ENCODE data around the gene PITPNC1. TPM values are rescaled to one million over a fixed set of nuclear protein-coding genes. Genes with fewer than 3 reads are reported as not detected.

The PITPNC1 gene
- polyA plus RNA-seq, 1 of the 3 experiments (the other 2 are of a cell fraction), result 18.4 TPM

DNA sequence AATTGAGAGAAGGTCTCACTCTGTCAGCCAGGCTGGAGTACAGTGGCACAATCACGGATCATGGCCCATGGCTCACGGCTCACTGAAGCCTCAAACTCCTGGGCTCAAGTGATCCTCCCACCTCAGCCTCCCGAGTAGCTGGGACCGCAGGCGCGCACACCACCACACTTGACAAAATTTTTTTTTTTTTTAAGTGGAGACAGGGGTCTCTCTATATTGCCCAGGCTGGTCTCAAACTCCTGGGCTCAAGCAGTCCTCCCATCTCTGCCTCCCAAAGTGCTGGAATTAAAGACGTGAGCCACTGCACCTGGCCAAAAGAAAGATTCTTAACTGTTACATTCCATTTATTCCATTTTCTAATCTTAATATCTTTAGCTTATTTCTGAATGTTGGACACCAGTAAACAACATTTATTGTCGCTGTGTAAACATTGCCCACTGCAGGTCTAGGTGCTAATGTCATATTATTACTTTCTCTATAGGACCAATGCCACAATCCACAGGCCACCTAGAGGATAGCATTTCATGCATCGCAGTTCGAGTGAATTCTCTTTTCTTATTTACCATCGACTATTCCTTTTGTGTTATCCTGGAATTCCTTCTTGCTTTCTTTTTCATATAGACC, 123.7 kb downstream of the PITPNC1 start:
- Histone ChIP-seq H3K9me2 (no peaks in the 10 kb centered on the region), H4K20me1 (ENCODE audit: insufficient read depth) (no peaks in the 10 kb centered on the region), H2AFZ (ENCODE audit: low read depth) (no peak overlapping the region), H3K4me2 (no peak overlapping the region), H3K36me3 (replicated peaks in 1 of 2; ENCODE audit: control insufficient read depth in 1 of 2, insufficient read depth in 2 of 2, low read length in 1 of 2) (no peaks in the 10 kb centered on the region), H3K27ac (ENCODE audit: low read depth in 2 of 2, low read length in 1 of 2) (peak overlapping the region in 1 of 2 experiments; percentile 29; a peak in 1 of 4 replicates), H3K4me1 (ENCODE audit: control insufficient read depth in 1 of 2, insufficient read depth in 2 of 2, low read depth in 1 of 2, low read length in 1 of 2) (no peaks in the 10 kb centered on the region; a peak in 1 of 4 replicates), H3K79me2 (ENCODE audit: insufficient read depth) (peaks cover 6% of the 10 kb centered on the region), H3K27me3 (ENCODE audit: insufficient read depth) (no peaks in the 10 kb centered on the region), H3K9ac (no peak overlapping the region), H3F3A (replicated peaks; ENCODE audit: insufficient read depth) (no peaks in the 10 kb centered on the region), H3K4me3 (ENCODE audit: low read depth in 2 of 2, low read length in 1 of 2) (no peak overlapping the region), H3K9me3 (no peaks in the 10 kb centered on the region)
- TF ChIP-seq, protein P1, sequence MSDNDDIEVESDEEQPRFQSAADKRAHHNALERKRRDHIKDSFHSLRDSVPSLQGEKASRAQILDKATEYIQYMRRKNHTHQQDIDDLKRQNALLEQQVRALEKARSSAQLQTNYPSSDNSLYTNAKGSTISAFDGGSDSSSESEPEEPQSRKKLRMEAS (IDR thresholded peaks at IDR 0.05; ENCODE audit: low read depth), result no peak
- TF ChIP-seq RXRA (IDR thresholded peaks at IDR 0.05; ENCODE audit: borderline replicate concordance, low read depth) (no peak), YY1 (IDR thresholded peaks at IDR 0.05; ENCODE audit: low read depth) (no peak), FOSL2 (IDR thresholded peaks at IDR 0.05; ENCODE audit: borderline replicate concordance, low read depth) (no peak), JUND (IDR thresholded peaks at IDR 0.05) (no peak), NRF1 (IDR thresholded peaks at IDR 0.05; ENCODE audit: low read depth, low read length) (no peak), POLR2AphosphoS5 (IDR thresholded peaks at IDR 0.05; ENCODE audit: low read depth, low read length) (no peak), EZH2phosphoT487 (IDR thresholded peaks at IDR 0.05; ENCODE audit: borderline replicate concordance, low read depth) (no peak), TCF12 (IDR thresholded peaks at IDR 0.05) (no peak), EP300 (IDR thresholded peaks at IDR 0.05; ENCODE audit: borderline replicate concordance in 1 of 2, low read depth in 1 of 2, low read length in 1 of 2) (no peak), CHD2 (IDR thresholded peaks at IDR 0.05; ENCODE audit: low read length, partially characterized antibody) (no peak)
- TF ChIP-seq, protein P2, sequence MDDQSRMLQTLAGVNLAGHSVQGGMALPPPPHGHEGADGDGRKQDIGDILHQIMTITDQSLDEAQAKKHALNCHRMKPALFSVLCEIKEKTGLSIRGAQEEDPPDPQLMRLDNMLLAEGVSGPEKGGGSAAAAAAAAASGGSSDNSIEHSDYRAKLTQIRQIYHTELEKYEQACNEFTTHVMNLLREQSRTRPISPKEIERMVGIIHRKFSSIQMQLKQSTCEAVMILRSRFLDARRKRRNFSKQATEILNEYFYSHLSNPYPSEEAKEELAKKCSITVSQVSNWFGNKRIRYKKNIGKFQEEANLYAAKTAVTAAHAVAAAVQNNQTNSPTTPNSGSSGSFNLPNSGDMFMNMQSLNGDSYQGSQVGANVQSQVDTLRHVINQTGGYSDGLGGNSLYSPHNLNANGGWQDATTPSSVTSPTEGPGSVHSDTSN (IDR thresholded peaks at IDR 0.05), result no peak
- TF ChIP-seq, protein P3, sequence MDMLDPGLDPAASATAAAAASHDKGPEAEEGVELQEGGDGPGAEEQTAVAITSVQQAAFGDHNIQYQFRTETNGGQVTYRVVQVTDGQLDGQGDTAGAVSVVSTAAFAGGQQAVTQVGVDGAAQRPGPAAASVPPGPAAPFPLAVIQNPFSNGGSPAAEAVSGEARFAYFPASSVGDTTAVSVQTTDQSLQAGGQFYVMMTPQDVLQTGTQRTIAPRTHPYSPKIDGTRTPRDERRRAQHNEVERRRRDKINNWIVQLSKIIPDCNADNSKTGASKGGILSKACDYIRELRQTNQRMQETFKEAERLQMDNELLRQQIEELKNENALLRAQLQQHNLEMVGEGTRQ (IDR thresholded peaks at IDR 0.05; ENCODE audit: borderline replicate concordance, low read depth, low read length), result no peak
- TF ChIP-seq, protein P4, sequence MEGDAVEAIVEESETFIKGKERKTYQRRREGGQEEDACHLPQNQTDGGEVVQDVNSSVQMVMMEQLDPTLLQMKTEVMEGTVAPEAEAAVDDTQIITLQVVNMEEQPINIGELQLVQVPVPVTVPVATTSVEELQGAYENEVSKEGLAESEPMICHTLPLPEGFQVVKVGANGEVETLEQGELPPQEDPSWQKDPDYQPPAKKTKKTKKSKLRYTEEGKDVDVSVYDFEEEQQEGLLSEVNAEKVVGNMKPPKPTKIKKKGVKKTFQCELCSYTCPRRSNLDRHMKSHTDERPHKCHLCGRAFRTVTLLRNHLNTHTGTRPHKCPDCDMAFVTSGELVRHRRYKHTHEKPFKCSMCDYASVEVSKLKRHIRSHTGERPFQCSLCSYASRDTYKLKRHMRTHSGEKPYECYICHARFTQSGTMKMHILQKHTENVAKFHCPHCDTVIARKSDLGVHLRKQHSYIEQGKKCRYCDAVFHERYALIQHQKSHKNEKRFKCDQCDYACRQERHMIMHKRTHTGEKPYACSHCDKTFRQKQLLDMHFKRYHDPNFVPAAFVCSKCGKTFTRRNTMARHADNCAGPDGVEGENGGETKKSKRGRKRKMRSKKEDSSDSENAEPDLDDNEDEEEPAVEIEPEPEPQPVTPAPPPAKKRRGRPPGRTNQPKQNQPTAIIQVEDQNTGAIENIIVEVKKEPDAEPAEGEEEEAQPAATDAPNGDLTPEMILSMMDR (IDR thresholded peaks at IDR 0.05), result no peak
- TF ChIP-seq, protein P5, sequence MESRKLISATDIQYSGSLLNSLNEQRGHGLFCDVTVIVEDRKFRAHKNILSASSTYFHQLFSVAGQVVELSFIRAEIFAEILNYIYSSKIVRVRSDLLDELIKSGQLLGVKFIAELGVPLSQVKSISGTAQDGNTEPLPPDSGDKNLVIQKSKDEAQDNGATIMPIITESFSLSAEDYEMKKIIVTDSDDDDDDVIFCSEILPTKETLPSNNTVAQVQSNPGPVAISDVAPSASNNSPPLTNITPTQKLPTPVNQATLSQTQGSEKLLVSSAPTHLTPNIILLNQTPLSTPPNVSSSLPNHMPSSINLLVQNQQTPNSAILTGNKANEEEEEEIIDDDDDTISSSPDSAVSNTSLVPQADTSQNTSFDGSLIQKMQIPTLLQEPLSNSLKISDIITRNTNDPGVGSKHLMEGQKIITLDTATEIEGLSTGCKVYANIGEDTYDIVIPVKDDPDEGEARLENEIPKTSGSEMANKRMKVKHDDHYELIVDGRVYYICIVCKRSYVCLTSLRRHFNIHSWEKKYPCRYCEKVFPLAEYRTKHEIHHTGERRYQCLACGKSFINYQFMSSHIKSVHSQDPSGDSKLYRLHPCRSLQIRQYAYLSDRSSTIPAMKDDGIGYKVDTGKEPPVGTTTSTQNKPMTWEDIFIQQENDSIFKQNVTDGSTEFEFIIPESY (IDR thresholded peaks at IDR 0.05; ENCODE audit: borderline replicate concordance, low read depth), result no peak
- ChIA-PET CTCF (interaction anchor here (1.3 to 1.7 kb wide), 2 partner anchors 10 to 122 kb away, joined by 3 to 4 read pairs; no protein-coding TSS in a partner anchor), POLR2A (no interaction called here)
- DNase-seq, result no peak
- WGBS (ENCODE audit: low lambda C conversion rate), result 94% methylated on average over 11 of the region's 11 CpGs
